Progenitor cell of endocrine pancreas (in vitro differentiated cells): Measurements from ENCODE around the gene TSPYL2. TPM values are rescaled to one million over a fixed set of nuclear protein-coding genes. Genes with fewer than 3 reads are reported as not detected.

Source experiments
- DNase-seq: peaks from one replicate; pipeline ENCODE4 v3.0.0; 2021; ENCODE audit warnings: low spot score; ENCODE audit not compliant: unreplicated experiment
- H3K27ac Mint-ChIP-seq: 2 replicates; pipeline ENCODE4 v1.8.0; 2021; ENCODE audit warnings: mild to moderate bottlenecking, moderate library complexity, mixed read lengths
- H3K27me3 Mint-ChIP-seq: 2 replicates; pipeline ENCODE4 v1.8.0; 2021; ENCODE audit warnings: mixed read lengths
- H3K36me3 Mint-ChIP-seq: 2 replicates; pipeline ENCODE4 v1.8.0; 2022; ENCODE audit warnings: mixed read lengths; ENCODE audit not compliant: insufficient read depth
- H3K4me1 Mint-ChIP-seq: 2 replicates; pipeline ENCODE4 v1.8.0; 2021; ENCODE audit warnings: low read depth, mixed read lengths
- H3K4me3 Mint-ChIP-seq: 2 replicates; pipeline ENCODE4 v1.8.0; 2021; ENCODE audit warnings: low read depth, mild to moderate bottlenecking, moderate library complexity, mixed read lengths
- H3K9me3 Mint-ChIP-seq: 2 replicates; pipeline ENCODE4 v1.8.0; 2021; ENCODE audit warnings: low read depth, mixed read lengths
- long read RNA-seq: library from polyadenylated mRNA; unstranded; transcript quantifications from one replicate; pipeline ENCODE4 v2.0.0, GENCODE V29; 2020
- total RNA-seq: library from RNA; stranded (reverse); gene quantifications from 2 replicates; pipeline ENCODE4 v1.2.1, GENCODE V29; 2021
- TF ChIP-seq, protein P1 (sequence below): fragments of 200-600 bp; sonication (generic); IDR thresholded peaks from one replicate; pipeline ENCODE4 v1.5.0; 2021; ENCODE audit warnings: antibody characterized with exemption, mild to moderate bottlenecking; ENCODE audit not compliant: unreplicated experiment

Gene TSPYL2
- 53.6 and 54.9 TPM in 2 replicates for total RNA-seq
- long read RNA-seq, partial matches to known transcripts, result 1 of 2 reads
- long read RNA-seq, other reads (novel, unspliced or antisense), result 1 of 2 reads

DNA sequence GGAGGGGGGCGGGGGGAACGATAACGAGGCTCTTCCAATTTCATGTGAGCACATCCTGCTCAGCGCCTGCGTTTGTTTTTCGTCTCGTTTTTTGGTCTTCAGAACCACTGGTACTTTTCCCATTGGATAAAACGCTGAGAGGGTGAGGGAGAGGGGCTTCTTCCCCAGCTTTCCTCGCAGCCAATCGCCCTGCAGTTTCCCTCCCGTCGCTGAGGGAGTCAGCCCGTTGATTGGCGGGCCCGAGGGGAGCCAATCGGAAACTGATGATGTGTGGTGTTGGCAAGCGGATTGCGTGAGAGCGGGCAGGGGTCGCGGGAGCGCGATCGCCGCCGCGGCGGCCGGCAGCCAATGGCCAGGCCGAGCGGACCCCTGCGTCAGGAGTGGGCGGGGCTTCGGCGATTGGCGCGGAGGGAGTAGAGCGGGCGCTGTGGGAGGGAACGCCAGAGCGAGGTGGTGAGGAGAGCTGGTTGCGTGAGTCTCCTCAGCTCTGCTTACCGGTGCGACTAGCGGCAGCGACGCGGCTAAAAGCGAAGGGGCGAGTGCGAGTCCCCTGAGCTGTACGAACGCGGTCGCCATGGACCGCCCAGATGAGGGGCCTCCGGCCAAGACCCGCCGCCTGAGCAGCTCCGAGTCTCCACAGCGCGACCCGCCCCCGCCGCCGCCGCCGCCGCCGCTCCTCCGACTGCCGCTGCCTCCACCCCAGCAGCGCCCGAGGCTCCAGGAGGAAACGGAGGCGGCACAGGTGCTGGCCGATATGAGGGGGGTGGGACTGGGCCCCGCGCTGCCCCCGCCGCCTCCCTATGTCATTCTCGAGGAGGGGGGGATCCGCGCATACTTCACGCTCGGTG lies at the start of gene TSPYL2:
Gene TSPYL2, plus strand, starts transcription at position 443 of the 848 bp plus-strand sequence. Its CDS starts 132 bp downstream, at position 575.
- peaks cover 19% of the 10 kb centered on the region for H3K4me1 Mint-ChIP-seq
- no peaks in the 10 kb centered on the region for H3K27me3 Mint-ChIP-seq
- peak; percentile 82 for DNase-seq
- peaks cover 10% of the 10 kb centered on the region for H3K9me3 Mint-ChIP-seq
- peak within 1 kb of the TSS; percentile 89 for H3K4me3 Mint-ChIP-seq
- peaks cover 12% of the 10 kb centered on the region for H3K36me3 Mint-ChIP-seq
- TF ChIP-seq, protein P1, sequence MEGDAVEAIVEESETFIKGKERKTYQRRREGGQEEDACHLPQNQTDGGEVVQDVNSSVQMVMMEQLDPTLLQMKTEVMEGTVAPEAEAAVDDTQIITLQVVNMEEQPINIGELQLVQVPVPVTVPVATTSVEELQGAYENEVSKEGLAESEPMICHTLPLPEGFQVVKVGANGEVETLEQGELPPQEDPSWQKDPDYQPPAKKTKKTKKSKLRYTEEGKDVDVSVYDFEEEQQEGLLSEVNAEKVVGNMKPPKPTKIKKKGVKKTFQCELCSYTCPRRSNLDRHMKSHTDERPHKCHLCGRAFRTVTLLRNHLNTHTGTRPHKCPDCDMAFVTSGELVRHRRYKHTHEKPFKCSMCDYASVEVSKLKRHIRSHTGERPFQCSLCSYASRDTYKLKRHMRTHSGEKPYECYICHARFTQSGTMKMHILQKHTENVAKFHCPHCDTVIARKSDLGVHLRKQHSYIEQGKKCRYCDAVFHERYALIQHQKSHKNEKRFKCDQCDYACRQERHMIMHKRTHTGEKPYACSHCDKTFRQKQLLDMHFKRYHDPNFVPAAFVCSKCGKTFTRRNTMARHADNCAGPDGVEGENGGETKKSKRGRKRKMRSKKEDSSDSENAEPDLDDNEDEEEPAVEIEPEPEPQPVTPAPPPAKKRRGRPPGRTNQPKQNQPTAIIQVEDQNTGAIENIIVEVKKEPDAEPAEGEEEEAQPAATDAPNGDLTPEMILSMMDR, result no peak
- H3K27ac Mint-ChIP-seq, result peak within 1 kb of the TSS; percentile 96

DNA sequence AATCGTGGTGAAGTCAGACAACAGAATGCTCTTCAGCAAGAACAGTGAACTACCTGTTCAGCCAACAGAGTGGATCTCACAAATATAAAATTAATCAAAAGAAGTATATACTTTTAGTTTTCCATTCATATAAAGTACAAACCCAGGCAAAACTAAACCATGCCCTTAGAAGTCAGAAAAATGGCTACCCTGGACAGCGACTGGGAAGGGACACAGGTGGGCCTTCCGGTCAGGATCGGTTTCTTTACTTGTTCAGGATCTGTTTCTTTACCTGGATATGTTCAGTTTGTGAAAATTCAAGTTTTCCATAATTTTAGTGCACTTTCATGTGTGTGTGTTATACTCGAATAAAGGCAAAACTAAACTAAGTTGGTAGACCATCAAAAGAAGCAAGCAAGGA lies 46.0 kb upstream of the TSPYL2 start:
- no peak overlapping the region for H3K4me3 Mint-ChIP-seq
- H3K27me3 Mint-ChIP-seq, result peaks cover 2% of the 10 kb centered on the region
- H3K4me1 Mint-ChIP-seq, result no peaks in the 10 kb centered on the region
- TF ChIP-seq, protein P1, result no peak
- no peak overlapping the region for H3K27ac Mint-ChIP-seq
- H3K36me3 Mint-ChIP-seq, result no peaks in the 10 kb centered on the region
- peaks cover 9% of the 10 kb centered on the region for H3K9me3 Mint-ChIP-seq
- no peak for DNase-seq

GRCh38 chrX:53039236-53039635 lies 42.9 kb upstream of the TSPYL2 start:
- DNase-seq, result no peak
- H3K4me3 Mint-ChIP-seq, result no peak overlapping the region
- no peaks in the 10 kb centered on the region for H3K36me3 Mint-ChIP-seq
- no peak overlapping the region for H3K27ac Mint-ChIP-seq
- TF ChIP-seq, protein P1, result no peak
- no peaks in the 10 kb centered on the region for H3K4me1 Mint-ChIP-seq
- H3K9me3 Mint-ChIP-seq, result peaks cover 11% of the 10 kb centered on the region
- peaks cover 5% of the 10 kb centered on the region for H3K27me3 Mint-ChIP-seq

GRCh38 chrX:53044995-53045394 lies 37.2 kb upstream of the TSPYL2 start:
- no peak overlapping the region for H3K27ac Mint-ChIP-seq
- H3K27me3 Mint-ChIP-seq, result peaks cover 3% of the 10 kb centered on the region
- H3K4me1 Mint-ChIP-seq, result peaks cover 7% of the 10 kb centered on the region
- no peak overlapping the region for H3K4me3 Mint-ChIP-seq
- no peak for DNase-seq
- H3K9me3 Mint-ChIP-seq, result peaks cover 3% of the 10 kb centered on the region
- no peaks in the 10 kb centered on the region for H3K36me3 Mint-ChIP-seq
- TF ChIP-seq, protein P1, result no peak

GRCh38 chrX:53047228-53047627 lies 34.9 kb upstream of the TSPYL2 start:
- Mint-ChIP-seq H3K27me3 (no peaks in the 10 kb centered on the region), H3K4me1 (peaks cover 7% of the 10 kb centered on the region), H3K36me3 (no peaks in the 10 kb centered on the region), H3K9me3 (no peaks in the 10 kb centered on the region), H3K27ac (peak overlapping the region; percentile 51), H3K4me3 (no peak overlapping the region)
- DNase-seq, result no peak
- TF ChIP-seq, protein P1, result peak; percentile 32
